NCI-H2227 treated with DMSO at 0.1 percent for 48 hours (cell line): Measurements from ENCODE around the gene UBR2.
"Not testable (repeated sequence)": the region's sequence is repeated elsewhere in the genome, so short reads cannot be mapped to it uniquely, and the experiment has no call there.

Experiments
- DNase-seq: peaks from one replicate; lab custom pipeline; 2025; lab: John Stamatoyannopoulos, UW

The UBR2 gene

GRCh38 chr6:42693725-42694323, 130.0 kb downstream of the UBR2 start:
- no peak for DNase-seq

- DNase-seq = no peak
Measured at GRCh38 chr6:42694586-42694985, 130.8 kb downstream of the UBR2 start.

- no peak for DNase-seq
Measured at GRCh38 chr6:42696526-42697267, 132.9 kb downstream of the UBR2 start.

- DNase-seq = no peak
Measured at GRCh38 chr6:42697268-42697655, 133.4 kb downstream of the UBR2 start.

- no peak for DNase-seq
Measured at GRCh38 chr6:42698217-42698616, 134.4 kb downstream of the UBR2 start.

- DNase-seq = no peak
Measured at GRCh38 chr6:42702200-42702599, 138.4 kb downstream of the UBR2 start.

- DNase-seq = not testable (repeated sequence)
Measured at GRCh38 chr6:42702786-42703185, 139.0 kb downstream of the UBR2 start.

GRCh38 chr6:42704251-42704936, 140.6 kb downstream of the UBR2 start:
- no peak for DNase-seq

GRCh38 chr6:42704937-42705374, 141.1 kb downstream of the UBR2 start:
- DNase-seq = no peak

- no peak for DNase-seq
Measured at GRCh38 chr6:42707595-42707994, 143.8 kb downstream of the UBR2 start.

- DNase-seq = no peak
Measured at GRCh38 chr6:42708096-42708495, 144.3 kb downstream of the UBR2 start.

- no peak for DNase-seq
Measured at GRCh38 chr6:42709871-42710270, 146.0 kb downstream of the UBR2 start.

GRCh38 chr6:42710316-42710715, 146.5 kb downstream of the UBR2 start:
- peak; percentile 43 for DNase-seq

- DNase-seq = no peak
Measured at GRCh38 chr6:42711930-42712329, 148.1 kb downstream of the UBR2 start.

GRCh38 chr6:42714098-42714761, 150.4 kb downstream of the UBR2 start:
- no peak for DNase-seq

- no peak for DNase-seq
Measured at GRCh38 chr6:42715871-42716270, 152.0 kb downstream of the UBR2 start.

- DNase-seq = no peak
Measured at GRCh38 chr6:42720739-42721138, 156.9 kb downstream of the UBR2 start.

GRCh38 chr6:42722497-42722896, 158.7 kb downstream of the UBR2 start, which contains the start of gene PRPH2:
PRPH2 (minus strand) TSS chr6:42722597; CDS start chr6:42722334, 263 bp downstream.
- no peak for DNase-seq

- DNase-seq = no peak
Measured at GRCh38 chr6:42724825-42725224, 161.0 kb downstream of the UBR2 start.

- DNase-seq = no peak
Measured at GRCh38 chr6:42726026-42726425, 162.2 kb downstream of the UBR2 start.

GRCh38 chr6:42726485-42727086, 162.8 kb downstream of the UBR2 start:
- DNase-seq = peak; percentile 76

GRCh38 chr6:42727087-42727611, 163.3 kb downstream of the UBR2 start:
- DNase-seq = no peak
